NB4 (cell line): Measurements from ENCODE around the gene BNIP3.
A peak's percentile ranks its signal among the peaks of the same experiment; 100 is the strongest.

ENCODE experiments used
- DNase-seq: peaks from one replicate; pipeline ENCODE4 v3.0.0; 2010; ENCODE audit warnings: low read depth
- H3K4me3 ChIP-seq: one replicate; pipeline ENCODE4 v1.5.1; 2011; ENCODE audit warnings: mild to moderate bottlenecking, low read depth, low read length, moderate library complexity
- CTCF ChIP-seq: IDR thresholded peaks from one replicate; pipeline ENCODE4 v1.5.1; 2012; ENCODE audit warnings: low read depth, low read length
- MYC ChIP-seq: IDR thresholded peaks from 2 replicates; pipeline ENCODE4 v1.6.1; 2011; ENCODE audit warnings: low read depth, low read length
- POLR2A ChIP-seq: IDR thresholded peaks from 2 replicates; pipeline ENCODE4 v1.6.1; 2011; ENCODE audit warnings: mild to moderate bottlenecking; ENCODE audit not compliant: insufficient read length; ENCODE audit errors: extremely low read depth
- TF ChIP-seq, protein P1 (sequence below): IDR thresholded peaks from 2 replicates; pipeline ENCODE4 v1.6.1; 2011; ENCODE audit warnings: low read depth, low read length

Gene BNIP3

DNA sequence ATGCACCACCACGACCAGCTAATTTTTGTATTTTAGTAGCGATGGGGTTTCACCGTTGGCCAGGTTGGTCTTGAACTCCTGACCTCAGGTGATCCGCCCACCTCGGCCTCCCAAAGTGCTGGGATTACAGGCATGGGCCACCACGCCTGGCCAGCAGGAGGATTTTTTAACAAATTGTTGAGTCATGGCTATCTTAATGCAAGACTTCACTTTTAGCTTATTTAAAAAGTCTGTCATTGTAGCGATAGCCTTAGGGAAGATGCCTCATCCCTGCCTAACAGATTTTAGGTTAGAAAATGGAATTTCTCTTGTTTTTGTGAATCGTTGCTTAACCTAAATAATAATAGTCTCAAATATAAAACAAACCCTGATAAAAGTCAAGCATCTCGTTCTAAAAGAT lies 45.4 kb downstream of the BNIP3 start:
- DNase-seq: no peak
- H3K4me3 ChIP-seq: no peak overlapping the region
- TF ChIP-seq, protein P1, sequence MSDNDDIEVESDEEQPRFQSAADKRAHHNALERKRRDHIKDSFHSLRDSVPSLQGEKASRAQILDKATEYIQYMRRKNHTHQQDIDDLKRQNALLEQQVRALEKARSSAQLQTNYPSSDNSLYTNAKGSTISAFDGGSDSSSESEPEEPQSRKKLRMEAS: no peak
- TF ChIP-seq MYC (no peak), CTCF (no peak), POLR2A (no peak)

DNA sequence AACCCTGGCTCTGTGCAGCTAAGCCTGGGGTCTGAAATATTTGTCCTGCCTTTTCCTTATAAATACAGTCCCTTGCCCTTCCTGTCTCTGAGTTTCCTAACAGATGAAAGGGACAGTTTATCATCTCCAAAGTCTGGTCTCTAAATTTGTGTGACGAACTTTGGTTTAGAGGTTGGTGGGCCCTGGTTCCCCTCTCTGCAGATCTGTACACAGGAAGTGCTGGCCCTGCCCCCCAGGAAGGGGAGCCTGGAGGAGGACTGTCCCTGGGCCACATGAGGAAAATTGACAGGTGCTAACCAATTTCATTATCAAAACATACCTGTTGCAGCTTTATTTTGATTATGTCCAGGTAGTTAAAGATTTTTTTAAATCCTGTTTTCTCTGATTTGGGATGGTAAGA lies 46.5 kb downstream of the BNIP3 start:
- DNase-seq: no peak
- no peak for TF ChIP-seq CTCF
- H3K4me3 ChIP-seq: no peak overlapping the region

GRCh38 chr10:131934769-131935168 lies 47.0 kb downstream of the BNIP3 start:
- DNase-seq: no peak
- TF ChIP-seq CTCF (no peak), POLR2A (no peak), MYC (no peak)
- TF ChIP-seq, protein P1: no peak
- no peak overlapping the region for H3K4me3 ChIP-seq

GRCh38 chr10:131933696-131934086 lies 48.0 kb downstream of the BNIP3 start:
- TF ChIP-seq POLR2A: no peak
- TF ChIP-seq MYC: no peak
- TF ChIP-seq CTCF: no peak
- TF ChIP-seq, protein P1: no peak
- no peak for DNase-seq
- no peak overlapping the region for H3K4me3 ChIP-seq

- DNase-seq: peak; percentile 42
These were observed 48.6 kb downstream of the BNIP3 start for GRCh38 chr10:131933016-131933695.

More at GRCh38 chr10:131933016-131933695, 48.6 kb downstream of the BNIP3 start:
- TF ChIP-seq, protein P1: no peak
- no peak for TF ChIP-seq POLR2A
- no peak for TF ChIP-seq CTCF
- no peak for TF ChIP-seq MYC
- no peak overlapping the region for H3K4me3 ChIP-seq
